Activated T-helper 1 cell treated with anti-CD3 and anti-CD28 coated beads, Interleukin-2, amount 50 U/mL, for 16 hours (primary cell): ENCODE measurements around the gene MYL6.
"Not testable (repeated sequence)": the region's sequence is repeated elsewhere in the genome, so short reads cannot be mapped to it uniquely, and the experiment has no call there.

Experiments used
- DNase-seq, 2 donors: peaks; one replicate each; pipeline ENCODE4 v3.0.0-alpha.2; 2020; ENCODE audit warnings: low read depth in 1 of 2, low spot score in 1 of 2

The MYL6 gene

DNA sequence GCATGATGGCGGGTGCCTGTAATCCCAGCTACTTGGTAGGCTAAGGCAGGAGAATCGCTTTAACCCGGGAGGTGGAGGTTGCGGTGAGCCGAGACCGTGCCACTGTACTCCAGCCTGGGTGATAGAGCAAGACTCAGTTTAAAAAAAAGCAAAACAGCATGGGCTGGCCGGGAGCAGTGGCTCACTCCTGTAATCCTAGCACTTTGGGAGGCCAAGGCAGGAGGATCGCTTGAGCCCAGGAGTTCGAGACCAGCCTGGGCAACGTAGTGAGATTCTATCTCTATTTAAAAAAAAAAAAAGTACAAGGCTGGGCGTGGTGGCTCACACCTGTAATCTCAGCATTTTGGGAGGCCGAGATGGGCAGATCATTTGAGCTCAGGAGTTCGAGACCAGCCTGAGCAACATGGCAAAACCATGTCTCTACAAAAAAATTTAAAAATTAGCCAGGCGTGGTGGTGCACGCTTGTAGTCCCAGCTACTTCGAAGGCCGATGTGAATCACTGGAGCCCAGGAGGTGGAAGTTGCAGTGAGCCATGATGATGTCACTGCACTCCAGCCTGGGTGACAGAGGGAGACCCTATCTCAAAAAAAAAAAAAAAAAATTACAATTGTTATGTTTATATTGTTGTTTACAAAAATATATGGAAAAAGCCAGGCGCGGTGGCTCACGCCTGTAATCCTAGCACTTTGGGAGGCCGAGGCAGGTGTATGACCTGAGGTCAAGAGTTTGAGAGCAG, 1.5 kb upstream of the MYL6 start:
- DNase-seq, result not testable (repeated sequence)

DNA sequence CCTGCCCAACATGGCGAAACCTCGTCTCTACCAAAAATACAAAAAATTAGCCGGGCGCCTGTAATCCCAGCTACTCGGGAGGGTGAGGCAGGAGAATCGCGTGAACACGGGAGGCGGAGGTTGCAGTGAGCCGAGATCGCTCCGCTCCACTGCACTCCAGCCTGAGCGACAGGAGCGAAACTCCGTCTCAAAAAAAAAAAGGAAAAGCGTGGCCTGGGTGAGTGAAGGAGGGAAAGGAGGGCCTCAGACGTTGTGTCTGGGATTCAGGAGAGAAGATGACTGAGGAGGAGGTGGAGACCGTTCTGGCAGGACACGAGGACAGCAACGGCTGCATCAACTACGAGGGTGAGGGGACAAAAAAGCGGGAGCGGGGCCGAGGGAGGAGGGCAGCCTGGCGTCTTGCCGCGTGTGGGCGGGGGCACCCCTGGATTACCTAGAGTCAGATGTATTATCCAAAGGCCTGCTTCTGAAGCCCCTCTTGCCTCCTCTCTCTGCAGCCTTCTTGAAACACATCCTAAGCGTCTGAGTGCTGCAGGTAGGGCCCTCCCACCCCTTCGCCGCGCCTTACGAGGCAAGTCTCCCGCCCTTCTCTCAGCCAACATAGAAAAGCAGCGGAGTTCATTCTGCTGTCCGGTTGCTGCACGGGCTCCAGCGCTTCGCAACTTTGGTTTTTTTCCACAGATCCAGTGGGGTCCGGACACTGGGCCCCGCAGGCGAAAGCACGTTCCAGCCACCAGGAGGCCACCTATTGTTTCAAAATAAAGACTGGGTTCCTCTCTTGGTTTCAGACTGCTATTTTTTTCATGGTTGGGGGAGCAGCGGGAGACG, 744 bp upstream of the MYL6 start:
- DNase-seq, result peak; percentile 23 to 32

DNA sequence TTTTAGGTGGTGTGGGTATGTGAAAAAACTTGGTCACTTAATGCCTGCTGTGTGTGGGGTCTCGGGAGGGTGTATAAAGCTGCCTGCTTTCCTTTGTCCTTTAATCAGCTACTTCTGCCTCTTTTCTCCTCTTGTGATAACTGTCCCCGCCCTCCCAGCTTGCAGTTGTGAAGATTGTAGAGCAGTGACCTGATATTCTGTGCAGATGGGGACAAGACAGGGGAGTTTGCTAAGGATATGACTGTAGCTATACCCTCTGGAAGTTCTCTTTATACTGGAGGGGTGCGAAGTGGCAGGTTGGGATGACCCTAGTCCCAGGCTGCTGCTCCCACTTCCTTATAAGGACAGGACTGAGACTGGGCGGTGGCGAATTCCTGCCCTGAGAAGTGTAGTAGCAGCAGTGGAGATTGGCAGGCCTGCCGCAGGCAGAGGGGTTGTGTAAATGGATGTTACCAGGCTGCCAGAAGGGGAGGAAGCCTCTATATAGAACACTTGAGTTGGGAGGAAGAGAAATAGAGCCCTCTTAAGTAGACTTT, 835 bp downstream of the MYL6 start:
- DNase-seq, result no peak

DNA sequence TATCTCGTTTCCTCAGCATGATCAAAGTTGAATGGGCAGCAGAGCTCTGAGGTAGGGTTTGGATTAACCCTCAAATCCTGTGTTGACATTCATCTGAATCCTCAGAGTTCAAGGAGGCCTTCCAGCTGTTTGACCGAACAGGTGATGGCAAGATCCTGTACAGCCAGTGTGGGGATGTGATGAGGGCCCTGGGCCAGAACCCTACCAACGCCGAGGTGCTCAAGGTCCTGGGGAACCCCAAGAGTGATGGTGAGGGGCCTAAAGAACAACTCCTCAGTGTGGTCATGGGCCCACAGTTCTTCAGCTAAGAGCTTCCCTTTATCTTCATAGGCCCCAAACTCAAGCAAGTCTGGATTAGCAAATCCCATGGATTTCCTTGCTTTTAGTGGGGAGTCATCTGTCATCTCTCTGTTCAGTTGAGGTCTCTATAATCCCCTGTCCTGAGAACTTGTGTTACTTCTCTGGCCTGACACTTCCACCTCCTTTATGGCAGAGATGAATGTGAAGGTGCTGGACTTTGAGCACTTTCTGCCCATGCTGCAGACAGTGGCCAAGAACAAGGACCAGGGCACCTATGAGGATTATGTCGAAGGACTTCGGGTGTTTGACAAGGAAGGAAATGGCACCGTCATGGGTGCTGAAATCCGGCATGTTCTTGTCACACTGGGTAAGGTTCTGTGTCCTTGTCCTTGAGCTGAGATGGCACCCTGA, 1.5 kb downstream of the MYL6 start:
- no peak for DNase-seq

DNA sequence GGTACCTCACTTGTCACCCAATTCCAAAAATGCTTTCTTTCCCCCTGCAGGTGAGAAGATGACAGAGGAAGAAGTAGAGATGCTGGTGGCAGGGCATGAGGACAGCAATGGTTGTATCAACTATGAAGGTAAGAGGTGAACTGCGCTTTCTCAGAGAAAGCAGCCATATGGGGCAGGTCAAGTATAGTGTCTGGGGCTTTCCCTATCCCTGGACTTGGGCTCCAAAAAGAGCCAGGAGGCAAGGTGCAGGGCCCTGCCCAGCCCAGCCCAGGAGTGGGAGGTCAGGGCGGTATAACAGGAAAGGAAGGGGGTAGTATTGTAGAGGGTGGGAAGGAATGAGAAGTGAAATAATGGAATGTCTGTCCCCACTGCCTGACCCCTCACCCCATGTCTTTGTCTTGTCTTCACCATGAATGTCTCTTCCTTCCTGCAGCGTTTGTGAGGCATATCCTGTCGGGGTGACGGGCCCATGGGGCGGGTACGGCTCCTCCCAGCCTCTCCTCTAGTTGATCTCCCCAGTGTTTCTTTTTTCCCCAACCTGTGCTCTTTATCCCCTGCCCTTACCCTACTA, 2.1 kb downstream of the MYL6 start:
- DNase-seq, result peak; percentile 23 to 33

DNA sequence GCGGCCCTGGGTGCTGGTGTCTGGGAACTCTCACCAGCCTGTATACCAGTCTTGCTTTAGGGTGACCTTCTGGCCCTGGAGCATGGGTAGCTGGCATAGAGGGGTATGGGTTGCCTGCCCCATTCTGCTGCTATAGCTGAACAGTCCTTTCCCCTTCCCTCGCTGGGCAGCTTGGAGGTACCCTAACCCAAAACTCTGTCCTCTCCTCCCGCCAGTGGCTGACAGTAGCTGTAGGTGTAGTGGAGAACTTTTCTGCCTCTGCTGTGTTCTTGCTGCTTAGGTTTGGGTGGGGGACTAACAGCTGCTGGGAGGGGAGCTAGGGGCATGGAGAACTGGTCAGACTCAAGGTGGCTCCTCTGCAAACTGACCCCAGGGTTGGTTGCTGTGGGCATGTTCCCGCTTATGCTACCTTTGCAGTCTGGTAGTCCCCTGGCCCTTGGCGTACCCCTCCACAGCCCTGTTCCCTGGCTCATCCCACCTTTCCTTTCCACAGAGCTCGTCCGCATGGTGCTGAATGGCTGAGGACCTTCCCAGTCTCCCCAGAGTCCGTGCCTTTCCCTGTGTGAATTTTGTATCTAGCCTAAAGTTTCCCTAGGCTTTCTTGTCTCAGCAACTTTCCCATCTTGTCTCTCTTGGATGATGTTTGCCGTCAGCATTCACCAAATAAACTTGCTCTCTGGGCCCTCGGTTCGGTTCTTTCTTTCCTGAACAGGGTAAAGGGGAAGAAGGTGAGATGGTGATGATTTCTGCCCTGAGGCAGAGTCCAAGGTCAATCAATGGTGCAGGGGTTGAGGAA, 2.9 kb downstream of the MYL6 start:
- no peak for DNase-seq

DNA sequence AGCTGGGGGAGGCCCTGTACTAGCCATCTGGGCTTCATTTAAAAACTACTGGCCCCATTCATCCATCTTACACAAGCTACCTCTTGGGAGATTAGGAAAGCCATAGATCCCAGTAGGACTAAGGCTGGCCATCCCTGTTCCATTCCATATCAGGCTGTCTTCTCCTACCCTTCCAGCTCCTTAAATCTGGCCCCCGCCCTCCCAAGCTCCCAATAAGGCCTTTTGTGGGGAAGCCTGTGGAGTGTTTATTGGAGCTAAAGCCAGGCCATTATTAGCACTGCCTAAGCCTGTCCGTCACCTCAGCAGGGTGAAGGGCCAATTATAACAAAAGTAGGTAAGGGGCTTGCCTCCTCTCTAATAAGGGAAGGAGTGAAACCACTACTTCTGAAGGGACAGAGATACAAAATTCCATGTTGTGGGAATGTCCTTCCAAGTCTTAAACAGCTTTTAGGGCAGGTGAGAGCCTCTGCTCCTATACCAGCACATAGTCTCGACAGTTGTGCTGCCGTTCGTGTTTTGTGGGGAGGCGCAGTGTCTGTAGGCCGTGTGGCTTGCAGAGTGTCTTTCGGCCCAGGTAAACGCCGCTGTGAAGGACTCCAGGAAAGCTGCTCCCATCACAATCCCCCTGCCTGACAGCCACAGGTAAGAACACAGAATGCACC, 3.7 kb downstream of the MYL6 start:
- DNase-seq, result no peak

DNA sequence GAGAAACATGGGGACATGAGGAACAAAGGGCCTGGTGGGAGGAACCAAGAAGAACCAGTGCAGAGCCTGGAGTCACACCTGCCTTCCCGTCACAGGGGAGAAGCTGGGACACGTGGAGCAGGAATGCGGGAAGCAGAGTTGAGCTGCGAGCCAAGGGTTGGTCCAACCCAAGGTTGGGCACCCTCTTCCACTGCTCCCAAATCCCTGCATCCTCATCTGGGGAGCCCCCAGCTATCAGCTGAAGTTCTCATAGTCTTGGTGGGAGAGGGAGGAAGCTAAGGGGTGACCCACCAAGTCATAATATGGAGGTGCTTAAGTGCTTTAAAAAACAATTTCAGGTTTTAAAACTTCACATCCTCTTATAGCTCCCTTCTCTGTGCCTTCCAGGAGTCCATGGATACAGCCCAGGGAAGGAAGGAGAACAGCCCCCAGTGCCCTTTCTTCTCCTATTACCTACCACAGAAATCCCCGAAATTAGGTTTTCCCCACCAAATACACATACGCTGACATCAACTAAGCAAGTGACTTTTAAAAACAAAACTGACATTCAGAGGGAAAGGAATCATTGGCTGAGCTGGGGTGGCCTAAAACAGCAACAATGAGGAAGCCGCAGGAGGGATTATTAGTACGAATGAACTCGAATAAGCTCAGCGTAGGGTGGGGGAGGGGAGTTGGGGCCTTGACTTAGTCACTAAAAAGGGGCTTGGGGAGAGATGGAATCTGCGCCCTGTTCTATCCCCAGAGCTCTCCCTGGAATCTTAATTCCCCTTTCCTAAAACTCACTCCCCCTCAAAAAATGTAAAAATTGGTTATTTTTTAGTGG, 4.5 kb downstream of the MYL6 start:
- no peak for DNase-seq

DNA sequence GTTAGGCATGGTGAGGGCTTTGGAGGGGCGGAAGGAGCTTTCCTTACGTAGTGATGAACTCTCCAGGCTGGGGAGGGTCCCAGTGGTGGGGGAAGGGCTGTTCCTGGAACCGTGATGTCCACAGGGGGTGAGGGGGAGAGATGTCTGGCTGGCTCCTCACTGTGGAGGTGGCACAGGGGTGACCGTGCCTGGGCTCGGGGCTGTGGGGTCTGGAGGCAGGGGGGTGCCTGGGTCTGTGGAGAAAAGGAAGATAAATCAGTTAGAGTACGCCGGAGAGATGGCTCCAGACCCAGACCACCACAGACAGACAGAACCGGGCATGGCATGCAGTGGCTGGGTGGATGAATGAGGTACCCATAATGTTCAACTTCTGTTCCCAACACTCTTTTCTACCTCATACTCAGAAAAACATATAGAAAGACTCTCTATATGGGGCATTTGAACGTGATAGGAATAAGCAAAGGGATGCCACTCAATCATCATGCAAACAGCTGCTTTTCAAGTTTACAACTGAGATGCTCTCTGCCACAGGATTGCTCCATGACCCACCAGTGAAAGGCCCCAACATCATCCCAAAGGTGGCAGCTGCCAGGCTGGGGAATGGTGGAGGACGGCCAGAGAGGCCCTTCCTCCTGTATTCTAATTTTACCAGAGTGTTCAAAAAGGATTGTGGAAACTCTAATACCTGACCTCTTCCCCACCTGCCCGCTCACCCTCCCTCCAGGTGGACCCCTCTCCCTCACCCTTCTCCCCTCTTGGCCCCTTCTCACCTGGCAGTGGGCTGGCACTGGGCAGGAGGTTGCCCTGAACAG, 5.6 kb downstream of the MYL6 start:
- DNase-seq, result no peak

DNA sequence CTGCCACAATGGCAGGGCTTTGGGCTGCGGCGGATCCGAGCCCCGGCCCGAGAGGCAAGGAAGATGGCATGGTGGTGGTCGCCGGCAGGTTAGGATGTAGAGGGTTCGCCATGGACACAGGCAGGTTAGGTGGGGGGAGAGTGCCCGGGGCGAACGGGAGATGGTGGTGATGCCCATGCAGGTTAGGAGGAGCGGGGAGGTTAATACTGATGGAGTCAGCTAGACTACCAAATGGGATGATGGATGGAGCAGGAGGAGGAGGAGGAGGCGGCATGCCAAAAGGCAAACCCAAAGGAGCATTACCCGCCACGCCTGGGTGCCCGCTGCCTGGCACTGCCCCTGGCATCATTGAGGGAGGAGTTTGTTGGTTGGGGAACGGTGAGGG, 6.2 kb downstream of the MYL6 start:
- no peak for DNase-seq

DNA sequence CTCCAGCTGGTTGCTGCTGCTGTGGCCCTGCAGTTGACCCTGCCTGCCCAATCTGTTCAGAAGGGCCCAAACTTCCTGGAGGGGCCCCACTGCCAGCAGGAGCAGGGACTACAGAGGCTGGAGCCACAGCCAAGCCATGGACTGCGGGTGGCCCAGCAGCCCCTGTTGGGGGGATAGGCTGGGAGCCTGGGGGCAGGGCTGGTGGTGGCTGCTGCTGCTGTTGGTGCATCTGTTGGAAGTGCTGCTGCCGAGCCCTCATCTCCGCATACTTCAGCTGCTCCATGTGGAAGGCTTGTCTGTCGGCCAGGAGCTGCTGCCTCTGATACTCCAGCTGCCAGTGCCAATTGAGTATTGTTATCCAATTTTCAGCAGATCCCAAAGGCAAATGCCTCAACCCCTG, 7.2 kb downstream of the MYL6 start:
- DNase-seq, result no peak

DNA sequence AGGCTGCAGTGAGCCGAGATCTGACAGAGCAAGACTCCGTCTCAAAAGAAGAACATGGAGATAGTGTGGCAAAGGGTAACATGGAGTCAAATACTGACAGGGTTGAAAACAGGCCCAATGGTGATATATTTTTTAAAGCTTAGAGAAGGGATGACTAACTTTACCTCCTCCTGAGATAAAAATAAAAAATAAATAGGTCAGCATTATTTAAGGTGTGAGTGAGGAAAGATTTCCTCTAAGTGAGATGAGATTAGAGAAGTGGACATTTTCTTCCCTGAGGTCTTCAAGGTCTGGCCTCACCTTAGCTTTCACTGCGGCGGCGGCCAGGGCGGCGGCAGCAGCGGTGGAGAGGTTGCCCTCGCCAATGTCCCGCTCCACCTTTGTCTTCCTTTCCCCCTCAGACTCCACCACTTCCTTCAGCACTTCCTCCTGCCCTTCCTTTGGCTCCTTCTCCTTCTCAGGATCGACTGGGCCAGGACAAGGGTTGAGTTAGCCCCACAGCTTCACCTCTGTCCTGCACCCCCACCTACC, 11.1 kb downstream of the MYL6 start:
- no peak for DNase-seq

DNA sequence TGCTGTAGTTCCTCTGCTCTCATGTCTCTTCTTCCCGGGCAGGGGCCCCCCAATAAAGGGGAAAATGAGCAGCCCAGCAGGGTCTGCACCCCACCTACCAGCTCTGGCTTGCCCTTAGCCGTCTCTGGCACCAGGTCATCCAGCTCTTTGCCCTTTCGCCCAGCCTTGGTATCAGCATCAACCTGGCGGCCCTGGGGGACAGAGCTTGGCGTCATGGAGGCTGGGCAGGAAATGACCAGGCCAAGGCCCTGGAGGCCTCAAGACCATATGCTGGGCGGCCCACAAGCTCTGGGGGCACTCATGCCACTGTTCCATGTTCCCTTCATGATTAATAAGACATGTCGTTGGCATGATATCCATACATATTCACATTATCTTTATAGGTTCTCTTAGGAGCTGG, 14.7 kb downstream of the MYL6 start:
- no peak for DNase-seq

DNA sequence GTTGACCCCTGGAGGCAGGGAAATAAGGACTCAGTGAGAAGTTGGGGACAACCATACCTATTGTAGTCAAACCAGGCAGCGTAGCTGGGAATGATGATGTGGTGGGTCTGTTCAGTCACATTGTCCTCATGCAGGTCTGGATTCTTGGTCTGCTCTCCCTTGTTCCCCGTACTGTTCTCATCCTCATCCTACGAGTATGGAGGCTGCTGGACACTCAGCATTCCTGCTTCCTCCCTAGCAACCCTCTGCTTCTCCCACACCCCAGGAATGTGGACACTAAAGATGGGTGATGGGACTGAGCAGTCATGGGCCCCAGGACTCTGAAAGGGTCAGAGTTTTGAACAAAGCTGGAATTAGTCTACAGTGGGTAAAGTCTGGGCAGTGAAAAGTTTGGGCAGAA, 20.2 kb downstream of the MYL6 start:
- no peak for DNase-seq

DNA sequence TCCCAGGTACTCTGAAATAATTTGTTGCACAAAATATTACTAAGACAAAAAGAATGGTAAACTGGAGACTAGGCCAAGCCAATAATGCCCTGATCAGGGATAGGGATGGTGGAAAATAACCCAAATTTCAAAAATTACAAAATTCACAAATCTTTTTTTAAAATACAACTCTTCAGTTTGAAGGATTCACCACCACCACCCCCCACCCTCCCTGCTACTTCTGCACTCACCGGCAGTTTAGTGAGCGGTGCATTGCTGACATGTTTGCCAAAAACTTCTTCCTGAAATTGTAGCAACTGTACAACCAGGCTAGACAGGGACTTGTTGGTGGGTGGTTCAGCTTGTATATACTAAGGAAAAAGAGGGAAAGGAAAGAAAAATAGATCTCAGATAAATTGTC, 28.8 kb downstream of the MYL6 start:
- no peak for DNase-seq

DNA sequence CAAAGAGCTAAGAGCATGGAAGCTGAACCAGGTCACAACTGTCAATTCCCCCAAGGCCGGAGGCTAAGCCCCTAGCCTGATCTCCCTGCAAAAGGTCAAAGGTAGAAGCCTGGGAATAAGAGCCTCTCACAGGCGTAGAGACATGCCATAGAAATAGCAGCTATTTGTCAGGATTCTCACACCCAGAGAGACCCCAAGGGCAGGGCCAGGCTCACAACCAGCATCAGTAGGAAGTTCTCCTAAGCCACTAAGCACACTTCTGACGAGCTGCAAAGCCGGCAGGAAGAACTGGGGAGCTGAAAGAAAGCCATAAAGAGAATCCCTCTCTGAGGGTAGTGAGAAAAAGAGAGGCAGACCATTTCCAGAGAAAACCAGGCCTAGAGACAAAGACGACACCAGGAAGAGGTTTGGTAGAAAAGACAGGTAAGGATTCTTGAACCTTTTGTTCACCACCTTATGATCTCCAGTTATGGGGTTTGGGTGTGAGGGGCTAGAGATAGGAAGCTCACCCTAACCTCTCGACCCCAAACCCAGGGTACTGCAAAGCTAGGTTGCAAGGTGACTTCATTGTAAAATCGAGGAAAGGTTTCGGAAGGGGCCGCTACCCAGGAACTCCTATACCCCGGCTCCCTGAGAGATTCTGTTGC, 30.1 kb downstream of the MYL6 start:
- DNase-seq, result no peak

DNA sequence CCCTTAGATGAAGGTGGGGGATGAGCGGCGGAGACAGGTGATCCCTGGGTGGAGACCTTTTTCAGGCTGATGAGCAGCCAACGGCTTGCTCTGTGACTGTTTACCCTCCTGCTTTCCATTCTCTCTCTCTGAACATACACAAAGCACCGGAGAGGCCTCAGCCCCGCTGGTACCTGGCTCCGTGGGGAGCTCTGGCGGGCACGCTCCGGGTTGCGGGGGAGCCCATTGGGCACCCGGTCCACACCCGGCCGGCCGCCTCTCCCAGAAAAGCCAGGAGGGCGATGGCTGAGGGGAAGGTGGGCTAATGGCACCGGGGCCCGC, 30.6 kb downstream of the MYL6 start:
- no peak for DNase-seq
